HG03175 (cell line): ENCODE results near the gene MOB3C.

Experiments used
- ATAC-seq: cut with Tn5 transposase; IDR thresholded peaks from one replicate; pipeline ENCODE4 v1.9.1; 2021; ENCODE audit warnings: mild to moderate bottlenecking, moderate library complexity; ENCODE audit not compliant: unreplicated experiment

MOB3C gene

DNA sequence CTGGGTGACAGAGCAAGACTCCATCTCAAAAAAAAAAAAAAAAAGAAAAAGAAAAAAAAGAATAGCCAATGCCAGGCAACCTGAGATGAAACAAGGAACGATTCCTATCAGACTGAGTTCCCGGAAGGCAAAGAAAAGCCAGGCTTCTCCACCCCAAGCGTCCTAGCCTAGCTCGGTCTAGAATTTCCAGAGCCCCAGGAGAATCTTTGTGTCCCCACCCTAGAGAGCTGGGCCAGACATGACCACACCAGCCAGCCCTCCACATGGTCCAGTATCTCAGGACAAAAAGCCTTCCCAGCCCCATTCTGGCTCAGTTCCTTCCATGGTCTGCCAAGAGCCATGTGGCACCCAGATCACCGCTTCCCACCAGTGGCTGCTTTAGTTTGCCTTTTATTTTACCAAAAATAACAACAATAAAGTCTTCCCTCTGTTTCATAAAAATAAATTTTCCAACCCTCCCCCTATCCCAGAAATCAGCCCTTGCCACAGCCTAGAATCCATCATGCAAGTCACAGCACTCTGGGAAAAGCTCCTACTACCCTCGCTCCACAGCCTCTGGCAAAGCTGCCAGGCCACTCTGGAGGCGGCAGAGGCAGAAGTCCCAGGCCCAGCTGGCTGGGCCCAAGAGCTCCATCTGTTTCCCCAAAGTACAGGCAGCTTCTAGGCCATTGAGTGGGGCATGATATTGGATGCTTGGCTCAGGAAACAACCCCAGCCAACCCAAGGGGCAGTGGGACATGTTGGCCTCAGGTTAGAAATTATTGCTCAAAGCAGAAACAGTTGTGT lies 9.1 kb downstream of the MOB3C start:
- ATAC-seq = no peak

- ATAC-seq = no peak
Observed at GRCh38 chr1:46606255-46606965, 10.2 kb downstream of the MOB3C start.

DNA sequence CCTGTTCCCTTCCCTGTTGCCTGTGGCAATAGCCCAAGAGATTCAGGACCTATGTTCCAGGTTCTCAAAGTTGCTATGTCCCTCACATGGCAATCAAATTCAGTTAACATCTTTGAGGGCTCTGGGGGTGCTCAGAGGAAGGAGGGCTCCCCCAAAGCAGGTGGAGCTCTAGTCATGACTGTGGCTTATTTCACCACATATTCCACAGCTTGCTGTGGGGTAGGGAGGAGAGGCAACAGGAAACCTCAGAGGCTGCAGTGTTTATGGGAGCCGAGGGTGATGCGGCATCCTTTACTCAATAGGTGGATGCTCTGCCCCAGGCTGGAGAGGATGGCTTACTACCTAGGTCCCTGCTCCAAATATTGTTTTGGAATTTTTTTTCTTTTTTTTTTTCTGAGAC lies 11.4 kb downstream of the MOB3C start:
- ATAC-seq = no peak

GRCh38 chr1:46603858-46604549 lies 12.6 kb downstream of the MOB3C start, which contains the start of gene MKNK1:
TSS of gene MKNK1 (minus strand) at chr1:46604268. CDS start at chr1:46583327, 20,941 bp downstream.
- peak; percentile 96 for ATAC-seq

- no peak for ATAC-seq
Observed at GRCh38 chr1:46603481-46603857, 13.1 kb downstream of the MOB3C start.

- ATAC-seq = no peak
Observed at GRCh38 chr1:46601257-46602007, 15.2 kb downstream of the MOB3C start.

DNA sequence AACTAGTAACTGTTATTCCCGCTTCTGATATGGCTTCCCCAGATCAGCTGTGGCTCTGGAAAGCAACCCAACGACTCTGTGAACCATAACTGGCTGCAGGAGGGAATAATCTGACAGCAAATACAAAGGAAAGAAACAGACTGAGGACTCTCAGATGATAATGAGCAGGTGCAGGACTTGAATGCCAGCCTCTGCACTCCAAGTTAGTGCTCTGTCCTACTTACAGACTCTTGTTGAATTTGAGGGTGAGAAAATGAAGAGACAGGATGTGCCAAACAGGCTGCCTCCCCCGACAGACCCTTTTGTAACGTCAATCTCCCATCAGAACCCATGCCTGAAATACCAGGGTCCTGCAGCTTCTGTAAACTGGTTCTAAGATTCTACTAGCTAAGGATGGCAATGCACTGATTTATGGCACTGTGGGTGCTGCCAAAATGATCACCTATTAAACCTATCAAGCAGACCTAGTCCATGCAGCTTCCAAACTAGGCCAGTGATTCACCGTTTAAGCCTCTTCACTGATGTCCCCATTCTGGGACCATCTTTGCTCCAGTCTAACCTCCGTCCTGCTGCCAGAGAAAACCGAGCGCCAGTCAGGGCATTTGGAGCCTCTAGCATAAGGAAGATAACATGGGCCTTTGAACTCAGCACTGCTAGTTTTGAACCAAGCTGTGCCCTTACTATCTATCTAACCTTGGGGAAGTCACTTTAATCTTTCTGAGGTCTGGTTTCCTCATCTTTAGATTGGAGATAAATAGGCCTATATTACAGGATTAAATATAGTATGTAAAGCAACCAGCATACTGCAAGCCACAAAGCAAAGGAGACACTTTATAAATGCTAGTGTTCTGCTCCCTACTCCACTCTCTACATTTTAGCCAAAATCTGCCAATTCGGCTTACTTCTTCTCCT lies 17.3 kb downstream of the MOB3C start:
- ATAC-seq = no peak

GRCh38 chr1:46596846-46597245 lies 19.8 kb downstream of the MOB3C start:
- ATAC-seq = no peak

- no peak for ATAC-seq
Observed at GRCh38 chr1:46596036-46596435, 20.6 kb downstream of the MOB3C start.

DNA sequence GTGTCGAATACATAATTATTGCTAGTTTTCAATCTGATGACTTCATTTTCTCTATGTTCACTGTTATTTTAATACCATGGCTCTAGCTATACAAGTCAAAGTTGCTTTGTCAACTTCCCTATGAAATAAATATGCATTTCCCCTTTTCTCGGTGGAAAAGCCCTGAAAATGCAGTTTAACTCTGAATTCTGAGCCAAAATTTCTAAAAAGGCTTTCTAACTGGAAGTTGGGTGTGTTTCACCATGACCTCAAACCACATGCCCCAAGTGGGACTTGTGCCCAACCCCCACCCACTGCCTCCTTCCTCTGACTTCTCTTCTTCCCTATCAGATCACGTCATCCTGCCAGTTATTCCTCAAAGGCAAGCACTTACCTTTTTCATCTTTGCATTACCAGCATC lies 21.5 kb downstream of the MOB3C start:
- ATAC-seq = no peak

DNA sequence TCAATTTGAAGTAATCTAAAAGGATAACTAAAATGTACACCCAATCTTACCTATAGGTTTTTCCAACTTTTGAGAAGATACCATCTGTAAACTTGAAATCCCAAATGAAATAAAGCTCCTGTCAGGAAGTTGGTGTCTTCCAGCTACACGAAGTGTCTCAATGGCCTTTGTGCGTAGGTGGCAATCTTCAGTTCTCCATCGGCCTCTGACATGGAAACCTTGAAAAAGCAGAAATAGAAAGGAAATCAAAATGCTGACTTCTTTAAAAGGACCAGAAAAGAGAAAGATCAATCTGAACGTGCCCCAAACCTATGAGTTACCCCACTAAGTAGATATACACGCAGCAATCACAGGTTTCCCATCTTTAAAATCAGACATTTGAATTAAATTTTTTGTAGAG lies 22.5 kb downstream of the MOB3C start:
- no peak for ATAC-seq

DNA sequence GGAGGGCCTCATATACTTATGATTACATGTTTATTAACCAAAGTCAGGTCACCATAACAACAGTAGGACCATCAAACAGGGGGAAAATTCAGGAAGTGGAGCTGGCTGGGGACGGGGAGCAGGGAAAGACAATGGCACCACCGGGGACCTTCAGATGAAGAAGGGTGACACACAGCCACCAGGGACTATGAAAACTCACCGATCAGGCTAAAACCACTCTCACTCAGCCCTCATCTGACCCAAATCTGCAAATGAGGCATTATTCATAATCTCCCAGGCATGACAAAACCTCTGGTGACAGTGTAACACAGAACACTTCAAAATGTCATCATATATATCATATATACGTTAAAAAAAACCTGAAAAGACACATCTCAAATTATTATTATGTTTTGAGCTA lies 23.8 kb downstream of the MOB3C start:
- ATAC-seq = no peak

DNA sequence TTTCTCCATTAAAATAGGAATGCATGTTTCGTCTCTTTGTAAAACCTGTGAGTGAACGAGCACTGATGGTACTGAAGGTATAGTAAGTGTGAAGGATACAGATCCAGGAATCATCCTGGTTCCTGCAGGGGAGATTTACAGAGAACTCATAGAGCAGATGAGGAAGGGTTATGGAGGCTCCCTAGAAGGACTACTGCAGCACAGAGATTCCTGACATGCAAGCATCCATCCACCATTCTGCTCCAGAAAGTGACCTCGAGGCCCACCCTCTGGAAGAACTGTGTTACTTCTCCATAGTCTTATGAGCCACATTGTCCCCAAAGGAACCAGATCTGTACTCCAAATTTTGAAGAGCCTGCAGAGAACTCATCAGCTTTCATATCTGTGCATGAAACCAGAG lies 27.1 kb downstream of the MOB3C start:
- no peak for ATAC-seq

DNA sequence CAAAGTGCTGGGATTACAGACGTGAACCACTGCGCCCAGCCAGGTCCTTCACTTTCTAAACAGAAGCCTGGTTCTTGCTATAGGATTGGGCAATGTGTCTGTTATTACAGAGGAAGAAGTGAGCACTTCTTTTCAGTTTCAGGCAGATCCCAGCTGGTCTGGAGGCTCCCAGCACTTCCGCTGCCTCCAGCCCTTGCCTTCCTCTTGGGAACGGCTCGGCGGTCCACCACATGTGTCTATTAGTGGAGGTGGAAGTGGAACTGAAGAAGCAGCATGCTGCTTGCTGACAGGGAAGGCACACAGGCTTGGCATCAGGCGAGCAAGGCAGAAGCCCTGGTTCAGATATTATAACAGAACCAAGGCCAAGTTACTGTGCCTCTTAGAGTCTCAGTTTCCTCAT lies 29.5 kb downstream of the MOB3C start:
- no peak for ATAC-seq

- ATAC-seq = no peak
Observed at GRCh38 chr1:46585312-46585938, 31.2 kb downstream of the MOB3C start.

DNA sequence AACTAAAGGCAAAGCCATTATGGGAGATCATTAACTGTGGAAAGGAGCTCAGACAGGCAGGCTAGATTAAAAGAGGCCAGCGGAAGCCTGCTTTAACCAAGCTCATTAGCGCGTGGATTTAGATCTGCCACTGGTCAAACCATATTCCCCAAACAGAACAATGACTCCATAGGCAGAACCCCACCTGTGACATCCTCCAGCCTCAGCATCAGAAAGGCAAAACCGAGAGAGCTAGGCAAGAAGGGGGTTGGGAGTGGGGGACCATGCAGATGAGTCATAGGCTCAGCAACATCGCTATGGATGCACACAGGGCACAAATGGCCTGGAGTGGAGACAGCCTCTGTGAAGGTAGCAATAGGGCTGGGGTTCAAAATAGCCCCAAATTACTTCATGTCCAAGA lies 33.1 kb downstream of the MOB3C start:
- ATAC-seq = no peak

DNA sequence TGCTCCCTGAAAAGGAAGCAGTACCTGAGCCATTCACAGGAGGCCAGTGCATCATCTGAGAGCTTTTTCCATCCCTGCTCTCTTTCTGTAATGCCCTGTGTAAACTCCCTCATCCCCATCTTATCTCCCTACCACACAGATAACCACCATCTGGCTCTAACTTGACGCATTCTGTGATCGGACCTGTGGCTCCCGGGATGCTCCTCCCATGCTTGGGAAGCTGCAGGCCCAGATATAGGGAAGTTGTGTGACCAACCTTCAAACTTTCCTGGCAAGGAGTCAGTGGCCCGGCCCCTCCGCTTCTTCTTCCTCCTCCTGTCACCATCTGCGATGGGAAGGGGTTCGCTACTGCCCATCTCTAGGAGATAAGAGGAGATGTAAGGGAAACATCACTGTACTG lies 33.6 kb downstream of the MOB3C start:
- ATAC-seq = no peak

GRCh38 chr1:46581681-46582455 lies 34.7 kb downstream of the MOB3C start:
- ATAC-seq = no peak
